Measurements from ENCODE around the gene PGAP2.

DNA sequence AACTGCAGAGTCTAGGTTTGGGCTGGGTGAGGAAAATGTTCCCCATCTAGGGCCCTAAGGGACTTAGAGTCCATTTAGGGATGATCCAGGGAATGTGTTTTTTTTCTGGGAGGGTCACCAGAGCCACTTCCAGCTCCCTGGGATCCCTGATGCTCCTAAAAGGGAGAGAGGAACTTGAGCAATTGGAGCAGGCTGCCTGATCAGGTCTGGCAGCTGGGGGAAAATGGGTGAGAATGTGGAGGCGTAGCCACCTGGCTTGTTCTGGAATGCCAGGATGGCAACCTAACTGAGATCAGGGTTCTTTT is 1.2 kb downstream of the PGAP2 start:
- TF ChIP-seq, protein P1, sequence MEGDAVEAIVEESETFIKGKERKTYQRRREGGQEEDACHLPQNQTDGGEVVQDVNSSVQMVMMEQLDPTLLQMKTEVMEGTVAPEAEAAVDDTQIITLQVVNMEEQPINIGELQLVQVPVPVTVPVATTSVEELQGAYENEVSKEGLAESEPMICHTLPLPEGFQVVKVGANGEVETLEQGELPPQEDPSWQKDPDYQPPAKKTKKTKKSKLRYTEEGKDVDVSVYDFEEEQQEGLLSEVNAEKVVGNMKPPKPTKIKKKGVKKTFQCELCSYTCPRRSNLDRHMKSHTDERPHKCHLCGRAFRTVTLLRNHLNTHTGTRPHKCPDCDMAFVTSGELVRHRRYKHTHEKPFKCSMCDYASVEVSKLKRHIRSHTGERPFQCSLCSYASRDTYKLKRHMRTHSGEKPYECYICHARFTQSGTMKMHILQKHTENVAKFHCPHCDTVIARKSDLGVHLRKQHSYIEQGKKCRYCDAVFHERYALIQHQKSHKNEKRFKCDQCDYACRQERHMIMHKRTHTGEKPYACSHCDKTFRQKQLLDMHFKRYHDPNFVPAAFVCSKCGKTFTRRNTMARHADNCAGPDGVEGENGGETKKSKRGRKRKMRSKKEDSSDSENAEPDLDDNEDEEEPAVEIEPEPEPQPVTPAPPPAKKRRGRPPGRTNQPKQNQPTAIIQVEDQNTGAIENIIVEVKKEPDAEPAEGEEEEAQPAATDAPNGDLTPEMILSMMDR (IDR thresholded peaks at IDR 0.05), result no peak
- TF ChIP-seq EZH2 (IDR thresholded peaks at IDR 0.05; ENCODE audit: borderline replicate concordance, insufficient read depth, low read depth, low read length, poor library complexity, severe bottlenecking), result no peak

Data from B cell (primary cell).